ENCODE data around the gene TRIM44. TPM values are rescaled to one million over a fixed set of nuclear protein-coding genes. Genes with fewer than 3 reads are reported as not detected.

Gene TRIM44
- total and polyA plus RNA-seq, 2 donors (not counting 3 experiments of a cell fraction or from before 2014, with no cell fraction given), result 31.7 to 72.0 TPM

GRCh38 chr11:35802221-35802620, 139.6 kb downstream of the TRIM44 start:
- Histone ChIP-seq H3K27me3 (ENCODE audit: control insufficient read depth in 2 of 2, insufficient read depth in 2 of 2, low read length in 2 of 2) (no peaks in the 10 kb centered on the region), H3K9me1 (replicated peaks; ENCODE audit: control insufficient read depth, extremely low read depth, insufficient read depth, low read length) (no peaks in the 10 kb centered on the region), H3K79me2 (ENCODE audit: control insufficient read depth, insufficient read depth, low read length) (peaks cover 3% of the 10 kb centered on the region), H3K4me3 (replicated peaks in 1 of 3; ENCODE audit: insufficient read depth in 1 of 3, low read depth in 1 of 3, low read length in 3 of 3) (no peak overlapping the region), H3K36me3 (ENCODE audit: control insufficient read depth in 2 of 2, extremely low read depth in 1 of 2, insufficient read depth in 2 of 2, low read length in 2 of 2) (peaks cover 2% of the 10 kb centered on the region in 2 experiments), H2AFZ (ENCODE audit: low read depth, low read length) (no peak overlapping the region), H4K20me1 (replicated peaks; ENCODE audit: control insufficient read depth, extremely low read depth, insufficient read depth, low read length) (no peaks in the 10 kb centered on the region), H3K4me2 (ENCODE audit: insufficient read depth, low read length) (no peak overlapping the region), H3K4me1 (ENCODE audit: control insufficient read depth, extremely low read depth, insufficient read depth, low read length) (peaks cover 19% of the 10 kb centered on the region), H3K27ac (ENCODE audit: insufficient read depth, low read depth, low read length) (no peak overlapping the region), H3K9ac (replicated peaks; ENCODE audit: extremely low read depth, insufficient read depth, low read length) (no peak overlapping the region), H3K9me3 (replicated peaks; ENCODE audit: control insufficient read depth, insufficient read depth, low read length) (no peaks in the 10 kb centered on the region)
- intact Hi-C loops (cut with micrococcal nuclease), result no loop called here
- DNase-seq (ENCODE audit: low read depth, low spot score) (no peak), FAIRE-seq (no peak)
- dilution Hi-C loops (cut with MboI; ENCODE audit: extremely low pct_ligation_motif_present, low sequenced_read_pairs), result loop anchor here (25.0 kb wide), 1 partner anchor 460 kb away; no protein-coding TSS in a partner anchor
- TF ChIP-seq GATA2 (IDR thresholded peaks at IDR 0.05; ENCODE audit: insufficient read depth, insufficient read length, low read depth, low read length) (no peak), POLR2A (IDR thresholded peaks at IDR 0.05; ENCODE audit: low read depth, low read length) (no peak), MYC (IDR thresholded peaks at IDR 0.05; ENCODE audit: low read depth, low read length) (no peak), EZH2 (IDR thresholded peaks at IDR 0.05; ENCODE audit: borderline replicate concordance, low read depth, low read length, severe bottlenecking) (no peak)
- no TSS peak for BruUV-seq (replicated peaks)
- CTCF ChIA-PET, result interaction anchor here (11.6 kb wide), 1 partner anchor 19 kb away, joined by 141 read pairs; no protein-coding TSS in a partner anchor
- POLR2A ChIA-PET, result no interaction called here

GRCh38 chr11:35802672-35803071, 140.1 kb downstream of the TRIM44 start:
- H3K9me1 ChIP-seq (replicated peaks; ENCODE audit: control insufficient read depth, extremely low read depth, insufficient read depth, low read length), result no peaks in the 10 kb centered on the region
- intact Hi-C loops (cut with micrococcal nuclease), result no loop called here
- DNase-seq (ENCODE audit: low read depth, low spot score) (no peak), FAIRE-seq (no peak)
- H3K36me3 ChIP-seq (ENCODE audit: control insufficient read depth in 2 of 2, extremely low read depth in 1 of 2, insufficient read depth in 2 of 2, low read length in 2 of 2), result peaks cover 2% of the 10 kb centered on the region in 2 experiments
- dilution Hi-C loops (cut with MboI; ENCODE audit: extremely low pct_ligation_motif_present, low sequenced_read_pairs), result loop anchor here (25.0 kb wide), 1 partner anchor 460 kb away; no protein-coding TSS in a partner anchor
- H3K9ac ChIP-seq (replicated peaks; ENCODE audit: extremely low read depth, insufficient read depth, low read length), result no peak overlapping the region
- no peak overlapping the region for H2AFZ ChIP-seq (ENCODE audit: low read depth, low read length)
- no peaks in the 10 kb centered on the region for H3K9me3 ChIP-seq (replicated peaks; ENCODE audit: control insufficient read depth, insufficient read depth, low read length)
- CTCF ChIA-PET, result interaction anchor here (11.6 kb wide), 1 partner anchor 18 kb away, joined by 141 read pairs; no protein-coding TSS in a partner anchor
- POLR2A ChIA-PET, result no interaction called here
- peaks cover 14% of the 10 kb centered on the region for H3K4me1 ChIP-seq (ENCODE audit: control insufficient read depth, extremely low read depth, insufficient read depth, low read length)
- no peak overlapping the region for H3K4me2 ChIP-seq (ENCODE audit: insufficient read depth, low read length)
- H3K27ac ChIP-seq (ENCODE audit: insufficient read depth, low read depth, low read length), result no peak overlapping the region
- H3K79me2 ChIP-seq (ENCODE audit: control insufficient read depth, insufficient read depth, low read length), result no peaks in the 10 kb centered on the region
- no peaks in the 10 kb centered on the region for H3K27me3 ChIP-seq (ENCODE audit: control insufficient read depth in 2 of 2, insufficient read depth in 2 of 2, low read length in 2 of 2)
- no peaks in the 10 kb centered on the region for H4K20me1 ChIP-seq (replicated peaks; ENCODE audit: control insufficient read depth, extremely low read depth, insufficient read depth, low read length)
- BruUV-seq (replicated peaks), result no TSS peak
- H3K4me3 ChIP-seq (replicated peaks in 1 of 3; ENCODE audit: insufficient read depth in 1 of 3, low read depth in 1 of 3, low read length in 3 of 3), result no peak overlapping the region
- TF ChIP-seq POLR2AphosphoS5 (IDR thresholded peaks at IDR 0.05; ENCODE audit: insufficient read depth, low read depth, low read length), result no peak
- TF ChIP-seq FOS (IDR thresholded peaks at IDR 0.05; ENCODE audit: borderline replicate concordance, insufficient read depth, low read length), result no peak
- TF ChIP-seq POLR2A (IDR thresholded peaks at IDR 0.05; ENCODE audit: low read depth, low read length), result no peak
- no peak for TF ChIP-seq GATA2 (IDR thresholded peaks at IDR 0.05; ENCODE audit: insufficient read depth, insufficient read length, low read depth, low read length)
- TF ChIP-seq MYC (IDR thresholded peaks at IDR 0.05; ENCODE audit: low read depth, low read length), result no peak
- TF ChIP-seq CTCF (IDR thresholded peaks at IDR 0.05; ENCODE audit: extremely low read depth in 1 of 2, insufficient read depth in 1 of 2, low read depth in 1 of 2, low read length in 2 of 2), result no peak
- TF ChIP-seq EZH2 (IDR thresholded peaks at IDR 0.05; ENCODE audit: borderline replicate concordance, low read depth, low read length, severe bottlenecking), result no peak
- TF ChIP-seq MAX (IDR thresholded peaks at IDR 0.05; ENCODE audit: insufficient read depth, insufficient read length), result no peak
